GM12892 (cell line): Measurements from ENCODE around the gene WNK2.

Experiments used
- DNase-seq: peaks from one replicate; pipeline ENCODE4 v3.0.0; 2011; ENCODE audit not compliant: insufficient read length
- FAIRE-seq: peaks from 2 replicates; lab custom pipeline; 2011; peaks lifted over from hg19 to GRCh38; lab: Jason Lieb, UNC
- POLR2A ChIP-seq: IDR thresholded peaks from 2 replicates; pipeline ENCODE4 v1.6.1; 2011; ENCODE audit warnings: low read depth, low read length, control low read depth
- POLR2AphosphoS5 ChIP-seq: IDR thresholded peaks from 2 replicates; pipeline ENCODE4 v1.6.1; 2011; ENCODE audit warnings: low read depth, low read length, control low read depth
- TAF1 ChIP-seq: IDR thresholded peaks from 2 replicates; pipeline ENCODE4 v1.6.1; 2011; ENCODE audit warnings: low read depth, mild to moderate bottlenecking, control low read depth, low read length, borderline replicate concordance

WNK2 gene

DNA sequence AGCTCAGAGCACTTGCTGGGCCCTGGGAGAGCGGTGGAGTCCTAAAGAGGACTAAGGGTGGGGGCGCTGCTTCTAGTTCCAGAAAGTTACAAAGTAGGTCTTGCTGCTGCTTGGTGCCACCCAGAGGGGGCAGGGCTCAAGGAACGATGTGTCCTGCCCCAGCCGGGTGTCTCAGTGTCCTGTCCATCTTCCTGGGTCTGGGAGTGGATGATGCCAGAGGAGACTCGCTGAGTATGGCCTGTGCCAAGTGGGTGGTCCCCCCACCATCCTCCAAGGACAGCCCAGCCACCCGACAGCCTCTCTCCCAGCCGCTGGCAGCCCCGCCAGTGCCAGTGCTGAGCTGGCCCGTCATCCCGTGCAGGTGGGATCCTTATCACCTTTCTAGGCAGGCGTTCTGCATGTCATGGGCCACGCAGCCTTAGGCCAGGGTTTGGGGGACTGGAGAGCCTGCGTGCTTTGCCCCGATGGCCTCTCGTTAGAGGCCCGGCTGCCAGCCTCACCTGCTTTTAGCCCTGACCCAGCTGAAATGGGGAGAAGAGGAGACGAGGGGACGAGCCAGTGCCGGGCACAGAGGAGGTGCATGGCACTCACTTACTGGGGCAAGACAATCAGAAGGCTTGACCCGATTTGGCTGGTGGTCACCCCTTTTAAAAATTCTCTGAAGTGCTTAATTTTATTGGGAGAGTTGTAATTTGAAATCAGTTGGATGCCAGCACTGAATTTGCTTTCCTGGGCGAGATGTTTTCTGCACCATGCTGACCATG, 5.6 kb downstream of the WNK2 start:
- no peak for FAIRE-seq
- no peak for DNase-seq
- TF ChIP-seq POLR2AphosphoS5: no peak
- TF ChIP-seq TAF1: no peak
- TF ChIP-seq POLR2A: no peak

DNA sequence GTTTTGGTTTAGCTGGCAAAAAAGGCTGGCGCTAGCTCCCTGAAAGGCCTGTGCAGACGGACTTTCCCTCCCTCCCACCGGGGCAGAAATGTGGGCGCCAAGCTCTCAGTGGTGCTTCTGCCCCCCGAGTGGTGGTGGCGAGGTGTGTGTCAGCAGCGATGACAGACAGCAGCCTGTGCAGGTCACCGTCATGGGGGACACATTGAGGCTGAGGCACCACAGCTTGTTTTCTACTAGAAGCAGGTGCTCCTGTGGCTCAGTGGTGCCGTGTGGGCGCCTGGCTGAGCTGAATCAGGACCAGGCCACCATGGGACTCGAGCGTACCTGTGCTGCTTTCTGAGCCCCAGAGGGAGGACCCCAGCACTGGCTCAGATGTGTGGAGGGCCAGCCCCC, 6.2 kb downstream of the WNK2 start:
- TF ChIP-seq POLR2AphosphoS5 (no peak), TAF1 (no peak), POLR2A (no peak)
- DNase-seq: no peak
- no peak for FAIRE-seq

DNA sequence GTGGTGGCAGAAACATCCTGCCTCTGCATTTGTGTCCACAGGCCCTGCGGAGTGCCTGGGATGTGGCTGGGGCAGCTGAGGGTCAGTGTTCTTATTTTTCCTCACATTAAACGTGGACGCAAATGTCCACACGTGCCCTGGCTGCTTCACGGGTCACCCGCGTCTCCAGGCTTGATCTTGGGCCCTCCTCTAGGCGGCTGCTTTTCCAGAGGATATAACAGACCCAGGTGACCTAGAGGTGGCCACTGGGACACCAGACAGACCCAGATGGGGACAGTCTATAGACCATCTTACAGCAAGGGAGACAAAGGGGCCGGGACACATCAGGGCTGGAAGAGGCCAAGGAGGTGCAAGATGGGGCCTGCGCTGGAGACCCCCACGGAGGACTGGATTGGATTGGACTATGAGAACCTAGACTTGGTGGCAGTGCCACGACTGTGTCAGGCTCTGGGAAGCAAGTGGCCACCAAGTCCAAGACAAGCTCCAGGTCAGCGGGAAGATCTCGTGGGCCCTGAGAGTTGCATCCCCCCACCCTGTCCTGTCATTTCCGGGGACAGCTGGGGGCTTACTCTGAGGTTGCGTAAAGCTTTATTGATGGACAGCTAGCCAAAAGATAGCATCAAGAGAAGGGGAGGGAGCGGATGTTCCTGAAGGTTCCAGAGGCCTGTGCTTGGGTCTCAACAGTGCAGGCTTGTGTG, 6.9 kb downstream of the WNK2 start:
- FAIRE-seq: no peak
- no peak for DNase-seq
- TF ChIP-seq TAF1 (no peak), POLR2AphosphoS5 (no peak), POLR2A (no peak)

DNA sequence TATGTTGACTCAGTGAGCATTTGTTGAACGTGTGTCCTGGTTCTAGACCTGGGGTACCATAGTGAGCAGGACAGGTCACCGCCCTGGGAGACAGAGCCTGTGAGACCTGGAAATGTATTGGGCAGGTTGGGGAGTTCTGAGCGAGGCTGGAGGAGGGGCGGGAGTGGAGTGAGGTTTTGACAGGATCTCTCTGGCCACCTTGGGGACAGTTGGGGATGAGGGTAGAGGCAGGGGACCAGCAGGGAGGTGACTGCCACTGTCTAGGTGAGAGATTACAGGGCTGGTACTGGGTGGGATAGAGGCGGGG, 7.4 kb downstream of the WNK2 start:
- TF ChIP-seq POLR2A: no peak
- TF ChIP-seq POLR2AphosphoS5: no peak
- no peak for TF ChIP-seq TAF1
- no peak for FAIRE-seq

DNA sequence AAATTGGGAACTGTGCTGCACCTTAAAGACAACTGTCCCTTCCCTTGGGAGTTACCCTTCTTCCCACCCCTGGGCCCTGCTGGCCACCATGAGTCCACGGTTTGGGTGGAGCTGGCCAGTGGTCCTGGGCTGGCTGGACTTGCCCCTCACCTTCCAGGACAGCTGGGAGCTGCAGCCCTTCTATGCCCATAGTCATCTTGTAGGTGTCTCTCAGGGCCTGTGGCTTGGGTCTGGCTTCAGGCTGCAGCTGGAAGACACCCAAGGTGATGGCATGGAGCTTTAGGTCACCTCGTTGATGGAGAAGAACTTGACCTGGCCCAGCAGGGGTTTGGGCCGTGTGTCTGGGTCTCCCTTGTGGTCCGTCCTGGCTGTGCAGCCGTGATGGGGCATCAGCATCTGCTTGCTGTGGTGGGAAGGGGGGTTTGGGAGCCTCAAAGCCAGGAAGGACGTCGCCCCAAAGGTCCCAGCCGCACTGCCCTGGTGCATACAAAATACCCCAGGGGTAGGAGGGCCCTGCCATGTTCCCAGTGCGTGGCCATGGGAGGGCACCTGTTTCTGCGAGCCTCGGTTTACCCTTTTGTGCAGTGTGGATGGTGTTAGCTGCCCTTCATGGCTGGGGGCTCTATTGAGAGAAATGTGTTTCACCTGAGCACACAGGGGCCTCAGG, 8.9 kb downstream of the WNK2 start:
- DNase-seq: no peak
- FAIRE-seq: no peak
- no peak for TF ChIP-seq POLR2AphosphoS5
- no peak for TF ChIP-seq TAF1
- no peak for TF ChIP-seq POLR2A

More for the DNA sequence above, 7.4 kb downstream of the WNK2 start:
- no peak for DNase-seq

DNA sequence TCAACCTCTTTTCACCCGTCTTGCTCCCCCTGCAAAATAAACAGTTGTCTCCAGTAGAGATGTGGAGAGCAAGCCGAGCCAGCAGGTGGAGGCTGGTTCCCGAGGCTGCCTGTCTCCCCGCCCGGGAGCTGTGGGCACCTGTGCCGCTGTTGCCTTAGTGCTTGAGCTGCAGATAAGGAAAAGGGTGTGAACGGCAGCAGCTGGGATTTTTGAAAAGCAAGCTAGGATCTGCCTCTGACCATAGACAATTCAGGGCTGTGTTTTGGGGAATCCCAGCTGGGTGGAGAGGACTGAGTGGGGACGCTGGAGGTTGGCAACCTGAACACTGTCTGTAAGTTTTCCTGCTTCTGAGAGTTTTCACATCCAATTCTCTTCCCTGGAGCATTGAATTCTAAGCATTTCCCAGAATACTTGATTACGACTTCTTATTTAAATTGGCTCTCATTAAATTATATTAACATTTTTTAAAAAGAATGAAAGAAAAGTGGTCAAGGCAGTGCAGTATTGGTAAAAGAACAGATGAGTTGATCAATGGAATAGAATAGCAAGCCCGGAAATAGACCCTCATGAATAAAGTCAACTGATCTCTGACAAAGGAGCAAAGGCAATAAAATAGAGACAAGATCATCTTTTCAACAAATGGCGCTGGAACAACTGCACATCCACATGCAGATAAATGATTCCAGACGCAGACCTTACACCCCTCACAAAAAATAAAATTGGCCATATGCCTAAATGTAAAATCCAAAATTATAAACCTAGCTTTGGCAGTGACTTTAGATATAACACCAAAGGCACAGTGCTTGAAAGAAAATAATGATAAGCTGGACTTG, 9.7 kb downstream of the WNK2 start:
- DNase-seq (no peak), FAIRE-seq (no peak)
- TF ChIP-seq POLR2AphosphoS5 (no peak), POLR2A (no peak), TAF1 (no peak)

DNA sequence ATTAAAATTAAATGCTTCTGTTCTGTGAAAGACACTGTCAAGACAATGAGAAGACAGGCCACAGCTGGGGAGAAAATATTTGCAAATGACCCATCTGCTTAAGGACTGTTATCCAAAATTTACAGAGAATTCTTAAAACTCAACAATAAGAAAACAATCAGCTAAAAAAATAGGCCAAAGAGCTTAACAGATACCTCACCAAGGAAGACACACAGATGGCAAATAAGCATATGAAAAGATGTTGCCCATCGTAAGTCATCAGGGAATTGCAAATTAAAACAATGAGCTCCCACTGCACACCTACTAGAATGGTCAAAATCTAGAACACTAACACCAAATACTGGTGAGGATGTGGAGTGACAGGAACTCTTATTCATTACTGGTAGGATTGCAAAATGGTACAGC, 10.3 kb downstream of the WNK2 start:
- TF ChIP-seq TAF1: no peak
- no peak for TF ChIP-seq POLR2A
- TF ChIP-seq POLR2AphosphoS5: no peak
- no peak for DNase-seq
- FAIRE-seq: no peak

DNA sequence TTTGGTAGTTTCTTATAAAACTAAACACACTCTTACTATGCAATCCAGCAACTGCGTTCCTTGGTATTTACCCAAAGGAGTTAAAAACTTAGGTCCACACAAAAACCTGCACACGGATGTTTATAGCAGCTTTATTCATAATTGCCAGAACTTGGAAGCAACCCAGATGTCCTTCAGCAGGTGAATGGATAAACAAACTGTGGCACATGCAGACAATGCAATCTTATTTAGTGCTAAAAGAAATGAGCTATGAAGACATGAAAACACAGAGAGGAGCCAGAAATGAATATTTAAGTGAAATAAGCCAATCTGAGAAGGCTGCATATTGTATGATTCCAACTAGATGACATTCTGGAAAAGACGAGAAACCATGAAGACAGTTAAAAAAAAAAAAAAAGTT, 10.7 kb downstream of the WNK2 start:
- DNase-seq (no peak), FAIRE-seq (no peak)
- TF ChIP-seq POLR2A (no peak), POLR2AphosphoS5 (no peak), TAF1 (no peak)

DNA sequence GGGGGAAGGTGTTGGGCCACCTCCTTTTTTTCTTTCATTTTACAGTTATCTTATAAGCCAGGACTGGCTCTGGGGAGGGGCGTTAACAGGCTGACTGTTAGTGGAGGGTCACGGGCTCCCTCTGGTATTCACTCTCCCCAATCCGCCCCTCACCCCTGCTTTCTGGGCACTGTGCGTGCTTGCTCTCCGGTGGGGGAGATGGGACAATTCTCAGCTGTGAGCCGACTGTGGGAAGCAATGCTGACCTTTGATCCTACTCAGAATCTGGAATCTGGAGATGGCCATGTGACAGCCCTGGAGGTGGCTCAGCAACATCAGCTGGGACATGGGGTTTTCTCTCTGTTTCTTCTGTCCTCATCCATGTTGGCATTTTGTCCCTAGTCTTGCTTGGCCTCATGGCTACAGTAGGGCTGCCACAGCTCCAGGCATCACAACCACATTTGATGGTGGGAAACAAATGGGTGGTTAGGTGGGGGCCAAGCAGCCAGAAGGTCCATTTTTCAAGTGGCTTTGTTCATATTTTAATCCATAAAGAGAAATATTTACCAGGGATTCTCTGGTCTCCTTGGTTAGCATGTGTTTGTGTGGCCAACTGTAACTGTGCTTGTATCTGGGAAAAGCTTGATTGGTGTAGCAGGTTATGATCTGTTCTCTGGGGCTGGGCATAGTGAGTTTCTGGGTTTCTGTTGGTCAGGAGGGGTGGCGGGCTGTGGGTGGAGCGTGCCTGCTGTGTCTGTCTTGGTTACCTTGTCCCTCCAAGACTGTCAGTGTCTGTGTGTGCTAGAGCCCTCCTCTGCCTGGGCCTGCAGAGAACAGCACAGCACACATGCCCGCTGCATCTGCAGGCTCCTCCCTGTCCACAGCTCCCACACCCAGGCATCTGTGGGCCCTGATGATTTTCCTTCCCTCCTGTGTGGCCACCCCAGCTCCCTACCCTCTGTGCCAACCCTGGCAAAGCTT, 12.4 kb downstream of the WNK2 start:
- no peak for TF ChIP-seq POLR2A
- no peak for TF ChIP-seq TAF1
- TF ChIP-seq POLR2AphosphoS5: no peak
- FAIRE-seq (no peak), DNase-seq (no peak)

DNA sequence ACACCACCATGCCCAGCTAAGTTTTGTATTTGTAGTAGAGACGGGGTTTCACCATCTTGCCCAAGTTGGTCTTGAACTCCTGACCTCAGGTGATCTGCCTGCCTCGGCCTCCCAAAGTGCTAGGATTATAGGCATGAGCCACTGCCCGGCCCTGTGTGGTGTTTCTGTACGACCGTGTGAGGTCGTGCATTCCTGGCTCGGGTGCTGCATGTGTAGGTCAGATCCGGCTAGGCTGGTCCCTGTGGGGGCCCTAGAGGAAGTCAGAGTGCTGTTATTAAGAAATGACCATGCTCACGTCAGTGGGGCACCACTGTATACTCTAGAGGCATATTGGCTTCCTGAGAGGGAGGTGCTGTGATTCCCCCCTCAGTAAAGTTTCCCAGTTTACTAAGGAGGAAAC, 13.7 kb downstream of the WNK2 start:
- TF ChIP-seq POLR2AphosphoS5: no peak
- no peak for TF ChIP-seq POLR2A
- TF ChIP-seq TAF1: no peak
- DNase-seq: no peak

More for the DNA sequence above, 13.7 kb downstream of the WNK2 start:
- FAIRE-seq: no peak
